GM19023 (cell line): ENCODE data around the gene PPFIBP2.

Experiments used
- ATAC-seq: cut with Tn5 transposase; IDR thresholded peaks from one replicate; pipeline ENCODE4 v1.9.1; 2021; ENCODE audit warnings: mild to moderate bottlenecking, moderate library complexity; ENCODE audit not compliant: unreplicated experiment

The PPFIBP2 gene

DNA sequence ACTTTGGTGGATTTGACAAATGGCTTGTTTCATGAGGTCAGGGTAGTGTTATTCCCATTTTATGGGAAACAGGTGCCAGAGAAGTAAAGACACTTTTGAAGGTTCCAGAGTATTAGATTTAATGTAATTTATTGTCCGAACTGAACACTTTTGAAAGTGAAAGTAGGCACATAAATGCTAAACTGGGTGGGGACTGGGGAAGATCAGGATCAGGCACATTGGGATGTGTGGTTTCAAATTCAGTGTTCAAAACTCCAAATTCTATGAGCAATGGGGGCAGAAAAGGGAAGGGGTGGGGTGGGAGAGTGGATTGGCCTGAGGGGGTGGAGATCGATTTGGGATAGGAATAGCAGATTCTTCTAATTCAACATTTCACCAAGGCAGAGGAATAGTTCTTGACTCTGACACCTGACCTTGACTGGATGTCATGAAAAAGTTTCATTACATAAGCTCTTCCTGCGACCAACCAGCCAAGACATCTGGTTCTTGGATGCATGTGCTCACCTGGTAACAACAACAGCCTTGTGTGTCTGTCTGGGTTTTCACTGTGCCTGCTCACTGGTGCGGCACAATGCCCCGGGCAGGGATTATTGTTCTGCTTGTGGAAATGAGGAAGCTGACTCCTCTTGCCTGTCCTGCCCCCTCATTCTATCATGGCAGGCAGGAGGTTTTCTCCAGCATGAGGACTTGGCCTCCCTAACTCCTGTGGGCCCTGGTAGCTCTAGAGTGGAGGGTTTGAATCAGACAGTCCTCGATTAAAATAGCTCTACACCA is 10.8 kb downstream of the PPFIBP2 start:
- ATAC-seq = no peak

DNA sequence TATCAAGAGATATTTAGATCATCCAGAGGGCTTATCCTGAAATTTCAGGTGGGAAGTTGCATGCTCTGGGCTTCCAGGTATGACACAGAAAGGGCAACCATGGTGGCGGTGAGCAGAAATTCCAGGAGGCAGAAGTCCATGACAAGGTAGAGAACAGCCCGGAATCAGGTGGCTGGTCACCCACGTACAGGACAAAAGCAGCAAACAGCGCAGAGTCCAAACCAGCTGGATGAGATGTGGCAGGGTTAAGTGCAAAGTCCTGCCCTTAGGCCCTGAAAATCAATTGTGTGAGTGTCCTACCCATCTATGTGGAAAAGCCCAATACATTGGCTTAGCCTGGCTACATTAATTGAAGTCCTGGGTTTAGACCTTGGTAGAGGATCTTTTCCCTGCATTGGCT is 11.6 kb downstream of the PPFIBP2 start:
- no peak for ATAC-seq

DNA sequence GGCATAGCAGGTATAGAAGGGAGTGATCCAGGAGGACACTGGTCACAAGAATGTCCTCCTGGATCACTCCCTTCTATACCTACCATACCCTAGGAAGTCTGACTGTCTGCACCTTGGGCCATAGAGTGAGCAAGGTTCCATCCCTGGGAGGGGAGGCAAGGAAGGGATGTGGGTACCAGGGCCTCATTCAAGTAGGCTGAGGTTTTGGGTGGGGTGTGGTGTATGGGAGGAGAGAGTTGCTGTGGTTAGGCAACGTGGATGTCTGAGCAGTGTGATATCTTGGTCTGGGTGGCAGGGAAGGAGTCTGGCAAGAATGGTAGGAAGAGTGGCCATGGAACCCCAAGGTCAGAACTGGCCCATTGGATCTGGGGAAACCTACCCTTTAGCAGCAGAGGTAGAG is 13.2 kb downstream of the PPFIBP2 start:
- ATAC-seq = no peak

DNA sequence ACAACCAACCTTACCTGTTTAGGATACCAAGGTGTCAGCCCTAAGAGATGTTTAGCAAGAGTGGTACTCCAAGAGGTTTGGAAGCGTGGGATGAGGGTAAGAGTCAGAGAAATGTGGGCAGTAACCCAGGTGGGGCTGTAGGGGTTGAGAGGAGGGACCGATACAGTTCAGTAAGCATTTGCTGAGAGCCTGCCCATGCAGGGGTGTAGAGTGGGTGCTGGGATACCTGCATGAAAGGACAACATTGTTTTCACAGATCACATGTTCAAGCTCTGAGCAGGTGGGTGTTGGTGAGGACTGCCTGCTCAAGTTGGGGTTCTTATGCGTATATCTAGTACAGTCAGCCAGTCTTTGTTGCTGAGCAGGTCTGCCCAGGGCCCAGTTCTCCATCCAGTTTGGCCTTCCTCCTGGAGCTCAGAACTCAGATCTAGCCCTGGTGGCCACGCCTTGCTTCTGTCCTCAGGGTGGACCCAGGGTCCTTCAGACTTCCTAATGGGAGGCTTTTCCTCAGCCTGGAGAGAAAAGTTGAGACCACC is 14.8 kb downstream of the PPFIBP2 start:
- ATAC-seq = no peak

DNA sequence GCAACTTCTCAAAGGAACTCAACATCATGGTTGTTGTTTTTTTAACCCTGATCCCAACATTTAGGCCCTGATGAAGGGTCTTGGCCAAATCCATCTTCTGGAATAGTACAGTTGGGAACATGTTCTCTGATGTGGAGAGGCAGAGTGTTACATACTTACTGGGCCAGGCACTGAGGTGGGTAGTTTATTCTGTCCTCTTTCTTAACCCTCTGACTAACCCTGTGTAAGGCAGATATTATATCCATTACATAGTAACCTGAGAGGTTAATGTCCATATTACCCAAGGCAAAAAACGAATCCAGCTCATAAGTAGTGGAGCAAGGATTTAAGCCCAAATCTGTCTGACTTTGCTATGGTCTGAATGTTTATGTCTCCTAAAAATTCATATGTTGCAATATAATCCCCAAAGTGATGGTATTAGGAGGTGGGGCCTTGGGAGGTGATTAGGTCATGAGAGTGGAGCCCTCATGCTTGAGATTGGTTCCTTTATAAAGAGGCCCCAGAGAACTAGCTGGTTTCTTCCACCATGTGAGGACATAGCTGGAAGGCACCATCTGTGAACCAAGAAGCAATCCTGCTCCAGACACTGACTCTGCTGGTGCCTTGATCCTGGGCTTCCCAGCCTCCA is 16.3 kb downstream of the PPFIBP2 start:
- no peak for ATAC-seq

DNA sequence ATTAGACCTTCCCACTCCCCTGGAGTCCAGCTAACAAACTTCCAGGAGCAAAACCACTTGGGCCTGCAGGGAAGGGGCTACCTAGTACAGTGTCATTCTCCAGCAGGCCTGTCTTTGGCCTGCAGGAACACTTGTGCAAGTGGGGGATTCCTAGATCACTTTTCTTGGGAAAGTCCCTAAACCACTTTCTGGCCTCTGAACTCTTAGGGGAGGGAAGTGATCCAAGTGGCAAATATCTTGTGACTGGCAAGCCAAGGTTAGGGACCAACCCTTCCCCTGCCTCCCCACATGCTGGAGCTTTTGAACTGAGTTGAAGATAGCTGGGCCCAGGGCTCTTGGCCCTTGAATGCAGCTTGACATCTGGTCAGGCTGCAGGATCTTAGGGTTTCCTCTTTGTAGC is 17.2 kb downstream of the PPFIBP2 start:
- no peak for ATAC-seq

DNA sequence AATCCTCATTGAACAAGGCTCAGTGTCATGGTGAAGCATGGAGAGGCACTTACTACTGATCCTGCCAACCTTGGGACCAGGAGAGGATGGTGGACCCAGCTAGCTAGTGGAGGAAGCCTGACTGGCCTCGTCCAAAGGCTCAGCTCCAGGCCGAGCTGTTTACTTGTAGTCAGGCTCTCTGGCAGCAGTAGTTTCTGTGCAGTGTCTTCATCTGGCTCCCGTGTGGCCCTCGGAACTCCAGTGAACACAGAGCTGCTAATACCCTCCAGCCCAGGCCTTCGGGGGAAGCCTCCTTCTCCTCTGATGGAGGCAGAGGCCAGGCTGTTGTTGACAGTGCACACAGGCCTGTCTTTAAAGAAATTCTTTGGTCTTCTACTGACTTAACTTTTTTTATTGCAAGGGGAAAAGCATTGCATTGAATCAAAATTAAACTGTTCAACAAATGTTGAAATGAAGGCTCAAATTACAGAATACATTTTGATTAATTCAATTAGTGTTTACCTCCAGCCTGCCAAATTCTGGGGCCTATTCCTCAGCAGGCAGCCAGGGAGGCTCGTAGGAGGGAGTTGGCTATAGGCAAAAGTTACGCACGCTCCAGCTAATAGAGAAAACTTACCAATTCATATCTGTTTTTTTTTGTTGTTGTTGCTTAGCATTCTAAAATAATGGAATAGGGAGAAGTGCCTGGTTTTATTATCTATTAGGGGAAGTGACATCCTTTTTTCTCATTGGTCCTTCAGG is 18.8 kb downstream of the PPFIBP2 start:
- no peak for ATAC-seq

DNA sequence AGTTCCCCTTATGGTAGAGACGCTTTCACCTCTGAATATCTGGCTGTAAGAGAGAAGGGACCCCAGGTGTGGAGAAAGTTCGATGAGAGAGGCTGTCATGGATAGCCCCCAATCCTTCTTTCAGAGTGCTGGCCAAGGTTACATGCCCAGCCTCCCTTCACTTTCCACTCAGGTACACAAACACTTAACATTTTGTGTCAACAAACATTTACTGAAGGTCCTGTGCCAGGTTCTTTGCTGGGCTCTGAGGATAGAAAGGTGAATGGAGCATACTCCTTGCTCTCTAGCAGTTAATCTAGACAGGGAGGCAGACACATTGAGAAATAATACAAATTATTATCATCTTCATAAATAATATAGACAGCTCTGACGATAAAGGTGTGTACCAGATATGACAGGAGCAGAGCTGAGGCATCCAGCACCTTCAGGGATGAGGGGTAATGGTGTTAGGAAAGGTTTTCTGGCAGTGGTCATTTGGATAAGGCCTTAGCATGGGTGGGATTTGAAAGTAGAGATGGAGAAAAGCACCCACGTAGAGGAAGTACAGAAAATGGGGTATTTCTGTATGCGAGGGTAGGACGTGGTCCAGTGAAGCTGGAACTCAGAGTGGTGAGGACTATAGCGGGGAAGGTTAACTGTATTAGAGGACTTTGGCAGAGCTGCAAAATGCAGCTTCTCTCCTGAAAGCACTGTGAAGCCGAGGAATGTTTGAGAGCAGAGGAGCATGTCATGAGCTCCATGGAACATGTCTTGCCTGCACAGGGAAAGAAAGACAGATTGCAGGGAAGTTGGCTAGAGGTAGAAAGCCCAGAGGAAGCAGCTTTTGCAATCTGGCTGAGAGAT is 19.6 kb downstream of the PPFIBP2 start:
- peak; percentile 14 for ATAC-seq

DNA sequence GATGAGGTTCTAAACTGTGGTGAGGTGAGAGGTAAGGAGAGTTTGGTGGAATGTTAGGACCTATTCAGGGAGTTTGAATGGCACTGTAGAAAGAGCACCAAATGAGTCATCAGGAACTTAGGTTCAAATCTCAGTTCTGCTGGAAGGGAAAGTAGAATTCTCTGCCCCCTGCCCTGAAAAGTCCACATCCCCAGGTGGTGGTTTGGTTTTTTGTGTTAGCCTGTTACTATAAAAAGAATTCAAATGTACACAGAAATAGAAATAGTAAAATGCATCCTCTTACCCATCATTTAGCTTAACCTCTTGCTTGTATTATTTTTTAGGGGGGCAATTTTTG is 20.2 kb downstream of the PPFIBP2 start:
- ATAC-seq = peak; percentile 47

DNA sequence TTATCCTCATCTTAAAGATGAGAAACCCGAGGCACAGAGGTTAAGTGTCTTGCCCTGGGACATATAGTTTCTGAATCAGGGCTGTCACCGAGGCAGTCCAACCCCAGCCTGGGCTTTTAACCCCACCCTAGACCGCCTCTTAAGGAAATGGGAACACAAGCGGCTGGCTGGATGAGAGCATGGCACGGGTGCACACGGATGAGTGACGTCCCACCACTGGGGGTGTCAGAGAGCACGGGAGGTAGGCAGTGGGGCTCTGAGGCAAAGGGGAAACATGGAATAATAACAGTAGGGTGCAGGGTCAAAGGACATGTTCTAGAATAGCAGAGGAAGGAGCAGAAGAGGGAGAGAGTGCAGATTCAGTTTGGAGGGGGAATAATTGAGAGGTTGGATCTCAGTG is 22.3 kb downstream of the PPFIBP2 start:
- ATAC-seq = no peak

DNA sequence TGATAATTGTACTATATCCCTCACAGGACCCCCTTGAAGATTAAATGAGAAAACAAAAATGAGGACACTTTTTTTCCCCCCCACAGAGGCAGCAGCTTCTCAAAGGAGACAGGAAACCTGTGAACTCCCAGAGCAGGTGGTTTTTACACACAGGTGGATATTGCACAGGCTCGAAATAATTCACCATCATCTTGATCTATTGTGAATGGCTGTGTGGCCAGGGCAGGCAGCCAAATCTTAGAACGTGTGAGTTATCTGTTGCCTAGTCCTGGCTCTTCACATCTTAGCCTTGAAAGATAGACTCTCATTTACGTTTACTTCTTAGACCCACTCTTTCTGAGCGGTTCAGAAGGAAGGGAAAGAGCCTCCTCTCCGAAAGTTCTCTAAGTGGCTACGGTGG is 23.5 kb downstream of the PPFIBP2 start:
- no peak for ATAC-seq

DNA sequence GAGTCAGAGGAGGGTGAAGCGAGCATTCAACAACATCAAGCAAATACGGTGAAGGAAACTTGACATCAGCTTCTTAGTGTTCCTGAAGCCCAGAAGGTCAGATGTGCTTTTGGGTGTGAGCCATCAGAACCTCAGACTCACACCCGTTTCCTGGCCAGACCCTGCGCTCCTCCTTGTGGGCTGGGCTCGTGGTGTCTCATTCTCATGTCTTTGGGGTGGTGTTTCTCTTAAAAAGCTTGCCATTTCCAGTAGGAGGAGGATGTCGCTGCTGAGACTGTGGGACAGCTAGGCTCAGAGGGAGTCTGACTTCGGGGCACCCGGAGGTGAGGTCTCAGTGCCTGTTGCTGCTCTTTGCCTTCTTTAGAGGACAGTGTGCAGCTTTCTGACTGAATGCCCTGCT is 24.2 kb downstream of the PPFIBP2 start:
- no peak for ATAC-seq

DNA sequence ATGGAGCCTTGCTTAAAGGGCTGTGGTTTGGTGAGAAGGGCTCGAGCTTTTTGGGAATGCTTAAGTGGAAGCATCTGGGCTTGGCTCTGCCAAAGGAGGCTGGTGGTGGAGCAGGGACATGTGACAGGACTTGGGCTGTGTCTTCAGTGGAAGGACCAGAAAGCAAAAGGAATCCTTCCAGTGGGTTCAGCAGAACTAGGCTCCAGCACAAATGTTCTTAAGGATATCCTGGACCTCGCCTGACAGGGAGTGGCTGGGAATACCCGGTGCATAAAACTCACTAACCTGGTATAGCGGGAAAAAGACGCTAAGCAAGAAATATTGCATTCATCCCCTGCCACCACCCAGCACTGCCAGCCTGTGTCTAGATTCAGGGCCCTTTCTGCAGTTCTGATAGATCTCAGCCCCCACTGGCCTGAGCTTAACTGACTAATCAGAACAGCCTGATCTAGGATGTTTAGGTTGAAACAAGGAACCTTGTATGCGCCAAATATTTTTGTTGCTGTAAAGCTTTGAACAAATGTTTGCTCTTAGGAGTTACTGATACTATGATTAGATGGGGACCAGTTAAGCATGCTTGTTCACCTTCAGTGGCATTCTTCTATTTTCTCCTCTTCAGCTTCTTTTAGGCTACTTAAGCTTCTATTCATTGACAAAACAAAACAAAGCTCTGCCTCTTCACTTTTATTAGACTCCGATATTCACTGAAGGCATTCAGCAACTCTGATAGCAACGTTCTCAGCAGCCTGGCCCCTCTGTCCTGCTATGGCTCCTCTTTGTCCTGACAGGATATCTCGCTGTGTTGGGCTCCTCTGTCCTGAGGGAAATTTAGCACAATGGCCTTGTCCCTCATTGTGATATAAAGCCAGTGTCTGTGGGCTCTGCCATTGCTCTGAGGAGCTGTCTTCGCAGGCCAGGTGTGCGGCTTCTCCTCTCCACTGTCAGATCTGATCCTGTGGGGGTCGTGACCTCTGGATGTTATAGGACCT is 25.0 kb downstream of the PPFIBP2 start:
- no peak for ATAC-seq

DNA sequence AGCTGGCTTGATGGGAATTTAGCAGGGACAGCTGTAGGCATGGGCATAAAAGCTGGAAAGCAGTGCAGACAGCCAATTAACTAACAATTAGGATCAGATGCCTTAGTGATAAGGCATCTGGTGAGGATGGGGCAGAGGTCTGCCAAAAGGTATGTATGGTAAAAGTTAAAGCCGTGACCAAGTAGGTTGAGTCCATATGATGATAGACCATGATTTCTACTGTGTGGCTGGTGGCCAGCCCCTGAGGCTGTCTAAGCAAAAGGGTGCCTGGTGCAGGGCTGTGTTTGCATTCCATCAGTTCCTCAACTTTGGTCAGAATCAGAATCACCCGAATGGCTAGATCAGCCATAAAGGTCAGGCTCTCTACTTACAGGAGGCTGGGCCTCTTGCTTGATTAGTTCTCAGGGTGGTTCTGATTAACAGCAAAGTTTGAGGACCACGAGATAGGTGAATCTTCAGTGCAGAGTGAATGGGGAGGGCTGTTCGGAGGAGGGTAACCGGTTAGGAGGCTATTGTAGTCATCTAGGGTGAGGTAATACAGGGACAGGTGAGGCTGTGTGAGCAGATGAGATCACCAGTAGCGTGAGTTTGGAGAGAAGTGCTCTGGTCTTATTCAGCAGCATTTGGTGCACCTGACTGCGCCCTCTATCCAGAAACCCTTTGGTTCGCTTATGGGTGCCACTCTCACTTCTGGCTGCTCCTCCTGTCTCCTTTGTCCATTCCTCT is 27.2 kb downstream of the PPFIBP2 start:
- ATAC-seq = no peak

DNA sequence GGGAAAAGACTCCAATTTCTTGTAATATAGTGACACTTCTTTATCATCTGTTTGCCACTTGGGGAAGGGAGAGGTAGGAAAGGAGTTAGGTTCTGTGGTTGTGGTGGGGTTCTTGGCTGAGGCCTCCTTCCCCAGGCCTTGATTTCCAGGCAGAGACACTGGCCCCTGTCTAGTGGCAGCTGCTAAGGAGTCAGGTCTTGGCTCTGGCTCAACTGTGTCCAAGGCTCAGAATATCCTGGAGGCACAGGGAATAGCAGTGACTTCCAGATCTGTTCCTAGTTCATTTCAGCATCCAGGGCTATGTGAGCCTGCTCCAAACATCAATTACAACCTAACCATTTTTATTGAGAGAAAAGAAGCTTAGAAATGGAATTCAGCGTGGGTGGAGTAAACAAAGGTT is 29.5 kb downstream of the PPFIBP2 start:
- no peak for ATAC-seq

DNA sequence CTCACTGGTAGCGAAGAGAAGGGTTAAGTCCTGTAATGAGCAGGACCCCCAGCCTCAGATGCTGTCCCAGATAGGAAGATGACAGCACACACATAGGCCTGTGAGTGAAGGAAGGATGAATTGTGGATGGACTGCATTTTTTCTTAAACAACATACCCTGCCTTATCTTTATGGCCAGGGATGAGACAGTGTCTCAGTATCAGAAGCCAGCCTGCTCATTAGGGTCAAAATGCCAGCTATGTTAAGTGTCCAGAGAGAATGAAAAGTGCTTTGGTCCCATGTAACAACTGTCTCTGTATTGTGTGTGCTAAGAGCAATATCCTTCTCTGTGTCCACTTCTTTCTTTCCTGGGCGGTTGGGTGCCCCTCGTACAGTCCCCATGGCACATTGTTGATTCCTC is 30.2 kb downstream of the PPFIBP2 start:
- ATAC-seq = no peak

DNA sequence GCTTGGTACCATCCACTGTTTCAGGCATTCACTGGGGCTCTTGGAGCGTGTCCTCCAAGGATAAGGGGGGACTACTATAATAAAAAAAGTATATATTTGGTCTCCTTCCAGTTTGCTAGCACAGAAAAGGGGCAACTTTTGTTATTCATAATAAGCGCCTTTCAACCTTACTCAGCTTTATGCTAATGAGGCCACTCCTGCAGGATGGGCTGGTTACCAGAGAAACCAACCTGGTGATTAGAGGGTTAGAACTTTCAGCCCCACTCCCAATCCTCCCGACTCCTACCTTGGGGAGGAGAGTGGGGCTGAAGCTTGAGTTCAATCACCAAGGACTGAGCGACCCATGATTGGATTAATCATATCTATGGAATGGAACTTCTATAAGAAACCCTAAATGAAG is 31.8 kb downstream of the PPFIBP2 start:
- ATAC-seq = no peak

DNA sequence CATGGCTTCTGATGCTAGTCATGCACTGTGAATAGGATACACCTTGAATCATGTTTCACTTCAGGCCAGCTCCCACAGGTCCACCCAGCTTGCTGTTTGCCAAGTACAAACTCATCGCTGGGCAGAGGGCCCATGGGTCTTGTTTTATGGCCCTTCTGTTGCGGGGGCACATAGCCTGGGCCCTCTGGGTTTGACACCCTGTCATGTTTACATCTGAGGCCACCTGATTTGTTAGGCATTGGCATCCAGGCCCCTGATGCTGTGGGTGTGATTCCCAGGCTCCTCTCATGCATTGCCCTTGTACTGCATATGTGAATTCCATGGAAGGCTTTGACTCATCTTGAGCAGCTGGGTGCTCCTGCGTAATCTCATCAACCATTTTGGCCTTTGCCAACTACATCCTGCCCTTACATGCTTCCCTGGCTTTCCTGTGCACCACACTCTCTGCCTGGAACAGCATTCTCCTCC is 32.6 kb downstream of the PPFIBP2 start:
- no peak for ATAC-seq

DNA sequence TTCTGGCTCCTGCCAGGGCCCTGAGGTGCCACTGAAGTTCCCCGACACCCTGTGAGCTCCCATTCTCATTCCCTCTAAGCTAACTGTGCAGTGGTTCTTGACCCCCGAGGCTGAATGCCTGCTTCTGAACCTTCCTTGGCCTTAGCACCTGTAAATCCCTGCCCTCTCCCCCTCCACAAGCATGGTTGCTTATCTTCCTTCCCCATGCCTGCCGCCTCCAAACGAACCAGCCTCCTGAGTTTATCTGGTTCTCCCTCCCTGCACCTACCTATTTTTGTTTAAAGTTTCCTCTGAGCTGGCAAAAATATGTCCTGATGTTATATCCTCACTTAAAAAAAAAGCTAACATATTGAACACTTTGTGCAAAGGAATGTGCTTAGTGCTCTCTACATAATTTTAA is 33.9 kb downstream of the PPFIBP2 start:
- no peak for ATAC-seq
